H9 (cell line): ENCODE measurements around the gene ATF6. TPM values are rescaled to one million over a fixed set of nuclear protein-coding genes. Genes with fewer than 3 reads are reported as not detected.

Experiments
- DNase-seq: peaks from one replicate; pipeline ENCODE4 v3.0.0-alpha.2; 2017
- H2AFZ ChIP-seq: one replicate; pipeline ENCODE4 v1.6.1; 2013; ENCODE audit warnings: mild to moderate bottlenecking, low read length, control low read depth, moderate library complexity
- H2AK5ac ChIP-seq: 2 replicates; pipeline ENCODE4 v1.6.1; 2013; ENCODE audit warnings: low read length, control low read depth, mixed read lengths; ENCODE audit not compliant: insufficient read length
- H2BK120ac ChIP-seq: one replicate; pipeline ENCODE4 v1.6.1; 2013; ENCODE audit warnings: low read depth, mild to moderate bottlenecking, low read length, control low read depth, inconsistent platforms; ENCODE audit not compliant: poor library complexity, severe bottlenecking
- H2BK12ac ChIP-seq: 2 replicates; pipeline ENCODE4 v1.6.1; 2013; ENCODE audit warnings: low read length, control low read depth, mixed read lengths, low read depth; ENCODE audit not compliant: insufficient read length
- H2BK15ac ChIP-seq: 2 replicates; pipeline ENCODE4 v1.6.1; 2013; ENCODE audit warnings: low read depth, low read length, control low read depth
- H2BK20ac ChIP-seq: one replicate; pipeline ENCODE4 v1.6.1; 2013; ENCODE audit warnings: low read depth, mild to moderate bottlenecking, low read length, control low read depth, inconsistent platforms; ENCODE audit not compliant: poor library complexity, severe bottlenecking
- H2BK5ac ChIP-seq: 2 replicates; pipeline ENCODE4 v1.6.1; 2013; ENCODE audit warnings: low read length, control low read depth, mixed read lengths; ENCODE audit not compliant: insufficient read length
- H3K14ac ChIP-seq: 2 replicates; pipeline ENCODE4 v1.6.1; 2013; ENCODE audit warnings: low read length, control low read depth; ENCODE audit not compliant: insufficient read depth
- H3K18ac ChIP-seq: 2 replicates; pipeline ENCODE4 v1.6.1; 2013; ENCODE audit warnings: low read depth, mild to moderate bottlenecking, mixed read lengths, low read length, control low read depth; ENCODE audit not compliant: insufficient read length
- H3K23ac ChIP-seq: 2 replicates; pipeline ENCODE4 v1.6.1; 2013; ENCODE audit warnings: low read length, control low read depth, mixed read lengths, low read depth; ENCODE audit not compliant: insufficient read length
- H3K23me2 ChIP-seq: 2 replicates; pipeline ENCODE4 v1.6.1; 2013; ENCODE audit warnings: low read depth, mild to moderate bottlenecking, mixed read lengths, low read length, control low read depth; ENCODE audit not compliant: insufficient read length, poor library complexity, severe bottlenecking
- H3K27ac ChIP-seq: 2 replicates; pipeline ENCODE4 v1.5.1; 2013; ENCODE audit warnings: low read length, control low read depth, mixed read lengths, low read depth; ENCODE audit not compliant: insufficient read length
- H3K27me3 ChIP-seq: 2 replicates; pipeline ENCODE4 v1.6.1; 2013; ENCODE audit warnings: low read length, control low read depth, inconsistent platforms; ENCODE audit not compliant: insufficient read depth
- H3K4ac ChIP-seq: 2 replicates; pipeline ENCODE4 v1.6.1; 2013; ENCODE audit warnings: low read depth, mild to moderate bottlenecking, control low read depth, inconsistent platforms, low read length, moderate library complexity
- H3K4me1 ChIP-seq: 2 replicates; pipeline ENCODE4 v1.6.1; 2013; ENCODE audit warnings: low read length, control low read depth, inconsistent platforms; ENCODE audit not compliant: insufficient read depth
- H3K4me2 ChIP-seq: 2 replicates; pipeline ENCODE4 v1.6.1; 2013; ENCODE audit warnings: low read length, control low read depth, mixed read lengths; ENCODE audit not compliant: insufficient read length, insufficient read depth
- H3K56ac ChIP-seq: 2 replicates; pipeline ENCODE4 v1.6.1; 2013; ENCODE audit warnings: low read depth, mild to moderate bottlenecking, mixed read lengths, low read length, control low read depth; ENCODE audit not compliant: insufficient read length
- H3K79me1 ChIP-seq: 2 replicates; pipeline ENCODE4 v1.6.1; 2013; ENCODE audit warnings: low read depth, mild to moderate bottlenecking, moderate library complexity, low read length, control low read depth, inconsistent platforms; ENCODE audit not compliant: insufficient read depth, poor library complexity, severe bottlenecking
- H3K79me2 ChIP-seq: 2 replicates; pipeline ENCODE4 v1.6.1; 2013; ENCODE audit warnings: low read length, control low read depth, inconsistent platforms; ENCODE audit not compliant: insufficient read depth
- H3K9ac ChIP-seq: 2 replicates; pipeline ENCODE4 v1.6.1; 2013; ENCODE audit warnings: low read length, control low read depth, mixed read lengths; ENCODE audit not compliant: insufficient read length; ENCODE audit errors: extremely low read depth
- H3K9me3 ChIP-seq: one replicate; pipeline ENCODE4 v1.6.1; 2013; ENCODE audit warnings: low read depth, low read length, inconsistent platforms; ENCODE audit not compliant: control insufficient read depth
- H3T11ph ChIP-seq: one replicate; pipeline ENCODE4 v1.6.1; 2013; ENCODE audit warnings: mild to moderate bottlenecking, low read length, control low read depth, inconsistent platforms
- H4K20me1 ChIP-seq: one replicate; pipeline ENCODE4 v1.6.1; 2013; ENCODE audit not compliant: control insufficient read depth, insufficient read length, insufficient read depth
- H4K5ac ChIP-seq: 2 replicates; pipeline ENCODE4 v1.6.1; 2013; ENCODE audit warnings: low read depth, mild to moderate bottlenecking, mixed read lengths, low read length, control low read depth; ENCODE audit not compliant: insufficient read length
- H4K8ac ChIP-seq: replicated peaks from 2 replicates; pipeline ENCODE4 v1.6.1; 2013; ENCODE audit warnings: low read length, control low read depth, mixed read lengths, low read depth; ENCODE audit not compliant: insufficient read length
- H4K91ac ChIP-seq: 2 replicates; pipeline ENCODE4 v1.6.1; 2013; ENCODE audit warnings: low read depth, mild to moderate bottlenecking, moderate library complexity, mixed read lengths, low read length, control low read depth; ENCODE audit not compliant: insufficient read length
- H3K27ac Mint-ChIP-seq, 3 experiments: 2 replicates in 2 of 3; 3 replicates in 1 of 3; pipeline ENCODE4 v1.8.0; 2020 to 2021; ENCODE audit warnings: mixed read lengths in 3 of 3, mild to moderate bottlenecking in 1 of 3, moderate library complexity in 1 of 3
- H3K27me3 Mint-ChIP-seq: 2 replicates; pipeline ENCODE4 v1.8.0; 2021; ENCODE audit warnings: low read depth, mild to moderate bottlenecking, moderate library complexity, mixed read lengths
- H3K36me3 Mint-ChIP-seq, 3 experiments: 2 replicates in 2 of 3; 3 replicates in 1 of 3; pipeline ENCODE4 v1.8.0; 2020 to 2021; ENCODE audit warnings: low read depth in 3 of 3, mixed read lengths in 3 of 3; ENCODE audit not compliant: insufficient read depth in 1 of 3
- H3K4me1 Mint-ChIP-seq, 2 experiments: 2 replicates each; pipeline ENCODE4 v1.8.0; 2020; ENCODE audit warnings: mixed read lengths in 2 of 2
- H3K4me3 Mint-ChIP-seq, 2 experiments: 2 replicates in 1 of 2; 3 replicates in 1 of 2; pipeline ENCODE4 v1.8.0; 2020 to 2021; ENCODE audit warnings: mild to moderate bottlenecking in 2 of 2, mixed read lengths in 2 of 2, moderate library complexity in 1 of 2
- H3K9me3 Mint-ChIP-seq, 2 experiments: 2 replicates in 1 of 2; 3 replicates in 1 of 2; pipeline ENCODE4 v1.8.0; 2020; ENCODE audit warnings: mild to moderate bottlenecking in 2 of 2, mixed read lengths in 2 of 2, moderate library complexity in 1 of 2
- WGBS: extraction: QIAGEN DNeasy Blood & Tissue Kit; methylation state at CpG from one replicate; pipeline ENCODE4 v1.1.7; 2013; ENCODE audit warnings: missing lambda C conversion rate, low lambda C conversion rate, mixed read lengths; ENCODE audit not compliant: insufficient read length; ENCODE audit errors: extremely low coverage; 5-methylcytosine and 5-hydroxymethylcytosine counted together
- total RNA-seq: library from RNA; stranded (reverse); gene quantifications from 2 replicates; pipeline ENCODE4 v1.2.1, GENCODE V29; 2021
- TF ChIP-seq, protein P1 (sequence below): fragments of 200-600 bp; sonication (generic); conservative IDR thresholded peaks from 3 replicates; pipeline ENCODE4 v1.8.0; 2021; ENCODE audit warnings: antibody characterized with exemption, mild to moderate bottlenecking

Gene ATF6
- total RNA-seq, 1 experiment from 2014 or later, result 11.2 TPM

DNA sequence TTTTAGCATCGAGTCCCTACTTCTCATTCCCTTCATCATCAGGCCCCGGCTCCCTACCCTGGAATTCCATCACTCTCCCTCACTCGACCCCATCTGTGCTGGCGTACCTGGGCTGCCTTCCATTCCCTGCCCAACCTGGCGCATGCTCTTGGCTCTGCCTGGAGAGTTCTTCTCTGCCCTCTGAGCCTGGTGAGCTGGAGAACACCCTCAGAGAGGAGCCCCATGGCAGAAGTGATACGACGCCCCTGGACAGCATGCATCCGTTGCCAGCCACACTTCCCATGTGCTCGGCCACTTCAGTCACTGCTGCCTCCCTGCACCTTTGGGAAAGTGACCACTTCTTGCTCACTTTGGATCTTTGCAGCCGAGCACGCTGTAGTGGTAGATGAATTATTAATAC is 227.5 kb downstream of the ATF6 start:
- Histone ChIP-seq H4K20me1 (no peaks in the 10 kb centered on the region), H3K18ac (no peak overlapping the region), H3K14ac (no peak overlapping the region), H3K27me3 (no peaks in the 10 kb centered on the region), H3K79me1 (no peaks in the 10 kb centered on the region), H2BK15ac (no peak overlapping the region), H3K4me1 (no peaks in the 10 kb centered on the region), H2AFZ (no peak overlapping the region), H2BK12ac (no peak overlapping the region), H2BK120ac (no peak overlapping the region), H3K9ac (no peak overlapping the region), H3K27ac (no peak overlapping the region), H2AK5ac (no peak overlapping the region), H3K4me2 (no peak overlapping the region), H3K23ac (no peak overlapping the region), H3K79me2 (no peaks in the 10 kb centered on the region), H4K8ac (no peak overlapping the region), H3K23me2 (no peaks in the 10 kb centered on the region), H3K56ac (no peak overlapping the region), H2BK20ac (no peak overlapping the region), H3K4ac (no peak overlapping the region), H4K91ac (no peak overlapping the region), H3T11ph (no peak overlapping the region), H3K9me3 (no peaks in the 10 kb centered on the region), H4K5ac (no peak overlapping the region), H2BK5ac (no peak overlapping the region)
- WGBS, result no CpG with 5 or more reads among the region's 11 CpGs
- H3K27me3 Mint-ChIP-seq, result peaks cover 2% of the 10 kb centered on the region
- TF ChIP-seq, protein P1, sequence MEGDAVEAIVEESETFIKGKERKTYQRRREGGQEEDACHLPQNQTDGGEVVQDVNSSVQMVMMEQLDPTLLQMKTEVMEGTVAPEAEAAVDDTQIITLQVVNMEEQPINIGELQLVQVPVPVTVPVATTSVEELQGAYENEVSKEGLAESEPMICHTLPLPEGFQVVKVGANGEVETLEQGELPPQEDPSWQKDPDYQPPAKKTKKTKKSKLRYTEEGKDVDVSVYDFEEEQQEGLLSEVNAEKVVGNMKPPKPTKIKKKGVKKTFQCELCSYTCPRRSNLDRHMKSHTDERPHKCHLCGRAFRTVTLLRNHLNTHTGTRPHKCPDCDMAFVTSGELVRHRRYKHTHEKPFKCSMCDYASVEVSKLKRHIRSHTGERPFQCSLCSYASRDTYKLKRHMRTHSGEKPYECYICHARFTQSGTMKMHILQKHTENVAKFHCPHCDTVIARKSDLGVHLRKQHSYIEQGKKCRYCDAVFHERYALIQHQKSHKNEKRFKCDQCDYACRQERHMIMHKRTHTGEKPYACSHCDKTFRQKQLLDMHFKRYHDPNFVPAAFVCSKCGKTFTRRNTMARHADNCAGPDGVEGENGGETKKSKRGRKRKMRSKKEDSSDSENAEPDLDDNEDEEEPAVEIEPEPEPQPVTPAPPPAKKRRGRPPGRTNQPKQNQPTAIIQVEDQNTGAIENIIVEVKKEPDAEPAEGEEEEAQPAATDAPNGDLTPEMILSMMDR, result no peak
- H3K36me3 Mint-ChIP-seq, result peaks cover 0 to 16% (median 0%) of the 10 kb centered on the region in 3 experiments; a peak in 3 of 7 replicates
- no peak for DNase-seq
- no peak overlapping the region for H3K4me3 Mint-ChIP-seq
- no peaks in the 10 kb centered on the region for H3K4me1 Mint-ChIP-seq
- H3K27ac Mint-ChIP-seq, result no peak overlapping the region
- H3K9me3 Mint-ChIP-seq, result peaks cover 3 to 8% of the 10 kb centered on the region in 2 experiments; a peak in 4 of 5 replicates
